ENCODE data around the gene PRM2.
"Not testable (repeated sequence)": the region's sequence is repeated elsewhere in the genome, so short reads cannot be mapped to it uniquely, and the experiment has no call there.

The PRM2 gene

GRCh38 chr16:11308493-11309283, 32.4 kb upstream of the PRM2 start:
- peak; percentile 89 for DNase-seq
- in situ Hi-C loops (cut with MboI; ENCODE audit: low pct_unique_long_range_greater_than_20kb, low sequenced_read_pairs): no loop called here

GRCh38 chr16:11307639-11308492, 31.6 kb upstream of the PRM2 start:
- in situ Hi-C loops (cut with MboI; ENCODE audit: low pct_unique_long_range_greater_than_20kb, low sequenced_read_pairs): no loop called here
- no peak for DNase-seq

- in situ Hi-C loops (cut with MboI; ENCODE audit: low pct_unique_long_range_greater_than_20kb, low sequenced_read_pairs): no loop called here
These were observed 30.8 kb upstream of the PRM2 start for GRCh38 chr16:11306997-11307638.

GRCh38 chr16:11306381-11306780, 30.1 kb upstream of the PRM2 start:
- no peak for DNase-seq
- in situ Hi-C loops (cut with MboI; ENCODE audit: low pct_unique_long_range_greater_than_20kb, low sequenced_read_pairs): no loop called here

More at GRCh38 chr16:11306997-11307638, 30.8 kb upstream of the PRM2 start:
- DNase-seq: peak; percentile 55

DNA sequence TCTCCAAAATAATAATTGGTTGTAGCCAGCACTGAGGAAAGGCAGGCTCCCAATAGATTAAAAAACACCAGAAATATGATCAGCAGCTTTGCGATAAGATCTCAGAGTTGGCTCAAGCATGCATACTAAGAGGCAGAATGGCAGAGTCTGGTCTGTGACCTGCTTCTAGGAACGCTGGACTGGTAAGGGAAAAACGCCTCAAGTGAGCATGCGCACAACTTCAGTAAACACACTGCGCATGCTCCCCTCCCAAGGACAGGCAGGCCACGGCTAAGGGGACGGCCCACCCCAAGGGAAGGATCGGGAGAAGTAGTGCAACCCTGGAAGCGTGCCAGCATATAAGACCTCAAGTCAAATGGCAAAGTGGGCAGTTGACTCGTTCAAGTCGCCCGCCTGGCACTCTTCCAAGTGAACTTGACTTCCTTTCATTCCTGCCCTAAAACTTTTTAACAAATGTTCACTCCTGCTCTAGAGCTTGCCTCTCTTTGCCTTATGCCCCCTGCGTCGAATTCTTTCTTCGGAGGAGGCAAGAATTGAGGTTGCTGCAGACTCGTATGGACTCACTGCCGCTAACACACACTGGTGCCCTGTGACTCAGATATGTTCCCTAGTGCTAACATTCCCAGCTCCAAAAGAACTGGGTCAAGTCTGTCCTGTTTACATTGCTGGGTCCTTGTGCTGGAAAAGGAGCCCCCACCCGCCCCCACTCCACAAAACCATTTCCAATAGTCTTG, 27.3 kb upstream of the PRM2 start:
- in situ Hi-C loops (cut with MboI; ENCODE audit: low pct_unique_long_range_greater_than_20kb, low sequenced_read_pairs): no loop called here
- DNase-seq: no peak

- no peak for DNase-seq
- in situ Hi-C loops (cut with MboI; ENCODE audit: low pct_unique_long_range_greater_than_20kb, low sequenced_read_pairs): no loop called here
These were observed 26.7 kb upstream of the PRM2 start for GRCh38 chr16:11302977-11303376.

GRCh38 chr16:11301645-11302501, 25.6 kb upstream of the PRM2 start:
- in situ Hi-C loops (cut with MboI; ENCODE audit: low pct_unique_long_range_greater_than_20kb, low sequenced_read_pairs): no loop called here
- no peak for DNase-seq

DNA sequence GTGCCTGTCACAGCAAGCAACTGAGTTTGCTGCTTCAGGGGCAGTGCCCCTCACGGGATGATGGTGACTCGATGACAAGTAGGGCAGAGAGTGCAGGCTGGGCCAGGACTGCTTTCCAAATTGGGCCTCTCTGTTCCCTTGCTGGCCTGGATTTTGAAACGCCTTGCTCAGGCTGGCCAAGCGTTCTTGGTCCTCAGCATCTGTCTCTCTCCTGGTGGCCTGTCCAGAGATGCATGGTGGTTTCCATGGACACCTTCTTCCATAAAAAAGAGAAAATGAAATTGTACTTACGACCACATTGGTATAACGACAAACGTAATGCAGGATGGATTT, 24.2 kb upstream of the PRM2 start:
- no peak for DNase-seq

DNA sequence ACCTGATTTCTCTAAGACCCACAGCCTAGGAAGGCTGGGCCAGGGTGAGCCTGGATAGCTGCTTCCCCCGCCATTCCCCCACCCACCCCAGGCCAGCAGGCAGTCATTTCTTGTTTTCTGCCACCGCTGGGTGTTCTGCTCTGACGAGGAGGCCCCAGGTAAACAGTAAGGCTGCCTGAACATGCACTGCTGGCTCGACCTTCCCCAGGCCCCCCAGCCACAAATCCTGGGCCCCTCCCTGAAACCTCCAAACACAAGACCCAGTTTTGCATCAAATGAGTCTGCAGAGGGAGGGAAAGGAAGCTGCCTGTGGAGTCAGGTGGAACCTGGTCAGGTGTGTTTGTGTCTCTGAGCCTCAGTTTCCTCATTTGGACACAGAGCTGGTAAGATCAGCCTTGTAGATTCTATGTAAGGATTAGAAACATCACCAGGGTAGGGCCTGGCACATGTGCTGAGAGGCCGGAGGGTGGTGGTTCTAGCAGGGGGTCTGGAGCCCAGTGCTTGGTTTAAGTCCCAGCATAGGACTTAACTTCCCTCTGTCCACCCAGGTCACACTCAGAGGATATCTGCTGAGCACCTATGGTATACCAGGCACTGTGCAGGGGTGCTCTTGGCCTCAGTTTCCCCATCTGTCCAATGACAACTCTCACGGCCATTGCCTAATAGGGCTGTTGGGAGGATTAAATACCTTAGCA, 23.7 kb upstream of the PRM2 start:
- DNase-seq: no peak
- in situ Hi-C loops (cut with MboI; ENCODE audit: low pct_unique_long_range_greater_than_20kb, low sequenced_read_pairs): no loop called here

More for the DNA sequence above, 24.2 kb upstream of the PRM2 start:
- in situ Hi-C loops (cut with MboI; ENCODE audit: low pct_unique_long_range_greater_than_20kb, low sequenced_read_pairs): no loop called here

DNA sequence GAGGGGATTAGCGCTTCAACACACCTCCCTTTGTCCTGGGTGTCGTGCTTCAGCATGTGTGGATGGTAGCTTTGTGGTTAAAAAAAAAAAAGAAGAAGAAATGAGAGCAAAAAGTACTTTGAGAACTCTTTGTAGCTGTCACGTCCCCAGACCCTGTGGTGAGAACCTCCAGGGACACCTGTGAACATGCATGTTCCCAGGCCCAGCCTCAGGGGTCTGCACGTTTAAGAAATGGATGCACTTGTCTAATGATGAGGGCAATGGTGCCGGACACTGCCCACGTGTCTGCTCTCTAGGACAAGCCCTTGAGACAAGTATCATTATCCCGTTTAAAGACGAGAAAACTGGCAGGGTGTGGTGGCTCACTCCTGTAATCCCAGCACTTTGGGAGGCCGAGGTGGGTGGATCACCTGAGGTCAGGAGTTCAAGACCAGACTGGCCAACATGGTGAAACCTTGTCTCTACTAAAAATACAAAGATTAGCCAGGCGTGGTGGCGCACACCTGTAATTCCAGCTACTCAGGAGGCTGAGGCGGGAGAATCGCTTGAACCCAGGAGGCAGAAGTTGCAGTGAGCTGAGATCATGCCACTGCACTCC, 22.8 kb upstream of the PRM2 start:
- DNase-seq: peak; percentile 41
- in situ Hi-C loops (cut with MboI; ENCODE audit: low pct_unique_long_range_greater_than_20kb, low sequenced_read_pairs): not testable (repeated sequence)

- in situ Hi-C loops (cut with MboI; ENCODE audit: low pct_unique_long_range_greater_than_20kb, low sequenced_read_pairs): no loop called here
- DNase-seq: no peak
These were observed 22.0 kb upstream of the PRM2 start for GRCh38 chr16:11298143-11298900.

DNA sequence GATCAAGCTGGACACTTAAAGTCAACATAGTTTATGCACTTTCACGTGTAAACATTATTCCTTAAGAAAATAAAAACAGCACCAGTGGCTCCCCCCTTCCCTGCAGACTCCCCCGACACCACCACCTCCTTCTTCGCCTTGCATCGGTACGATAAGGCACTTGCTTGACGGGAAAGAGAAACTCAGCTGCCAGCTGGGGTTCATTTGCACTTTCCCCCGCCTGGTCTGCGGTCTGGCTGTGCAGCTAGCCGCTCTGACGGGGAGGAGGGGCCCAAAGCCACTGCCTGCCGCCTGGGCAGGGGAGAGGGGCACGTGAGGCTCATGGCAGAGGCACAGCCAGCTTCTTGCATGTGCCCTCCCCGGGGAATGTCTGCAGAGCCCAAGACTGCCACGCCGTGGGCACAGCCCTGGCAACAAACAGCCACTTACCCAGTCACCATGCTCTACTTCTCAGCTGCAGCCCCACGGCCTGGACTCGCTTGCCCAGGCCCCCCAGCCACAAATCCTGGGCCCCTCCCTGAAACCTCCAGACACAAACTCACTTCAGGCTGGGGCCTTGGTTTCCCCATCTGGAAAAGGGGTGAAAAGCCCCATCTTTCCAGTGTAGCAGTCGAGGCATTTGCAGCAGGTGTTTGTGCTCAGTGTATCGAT, 21.3 kb upstream of the PRM2 start:
- peak; percentile 80 for DNase-seq

DNA sequence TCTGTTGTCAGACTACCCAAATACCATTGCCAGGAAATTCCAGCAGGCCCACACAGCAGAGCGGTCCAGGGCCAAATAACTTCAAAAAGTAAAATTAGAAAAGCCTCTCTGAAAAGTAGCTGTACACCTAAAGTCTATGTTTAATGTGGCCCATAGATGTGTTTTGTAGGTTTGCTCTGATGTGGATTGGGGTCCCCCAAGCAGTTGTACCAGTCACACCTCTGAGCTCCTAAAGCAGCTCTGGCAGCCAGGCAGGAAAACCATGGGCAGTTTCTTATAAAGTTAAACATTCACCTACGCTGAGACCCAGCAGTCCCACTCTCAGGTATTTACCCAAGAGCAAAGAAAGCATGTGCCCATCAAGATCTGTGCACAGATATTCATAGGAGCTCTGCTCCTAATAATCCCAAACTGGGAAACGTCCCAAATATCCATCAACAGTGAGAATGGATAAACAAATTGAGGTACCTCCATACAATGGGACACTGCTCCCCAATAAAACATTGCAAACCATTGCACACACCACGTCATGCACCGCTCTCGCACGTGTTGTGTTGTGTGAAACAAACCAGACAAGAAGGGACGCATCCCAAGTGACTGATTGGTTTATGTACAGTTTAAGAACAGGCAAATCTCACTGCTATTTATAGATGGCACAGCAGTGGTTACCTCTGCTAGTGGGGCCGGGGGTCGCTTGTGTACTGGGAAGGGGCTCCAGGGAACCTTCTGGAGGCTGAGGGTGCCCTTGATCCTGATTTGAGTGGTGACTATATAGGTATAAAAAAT, 20.6 kb upstream of the PRM2 start:
- in situ Hi-C loops (cut with MboI; ENCODE audit: low pct_unique_long_range_greater_than_20kb, low sequenced_read_pairs): no loop called here
- no peak for DNase-seq

More for the DNA sequence above, 21.3 kb upstream of the PRM2 start:
- in situ Hi-C loops (cut with MboI; ENCODE audit: low pct_unique_long_range_greater_than_20kb, low sequenced_read_pairs): no loop called here

- in situ Hi-C loops (cut with MboI; ENCODE audit: low pct_unique_long_range_greater_than_20kb, low sequenced_read_pairs): no loop called here
- DNase-seq: no peak
These were observed 20.0 kb upstream of the PRM2 start for GRCh38 chr16:11296351-11296705.

- in situ Hi-C loops (cut with MboI; ENCODE audit: low pct_unique_long_range_greater_than_20kb, low sequenced_read_pairs): no loop called here
- DNase-seq: no peak
These were observed 19.4 kb upstream of the PRM2 start for GRCh38 chr16:11295672-11296071.

All from KBM-7 (cell line).